Measurements from ENCODE around the gene CFAP126.

DNA sequence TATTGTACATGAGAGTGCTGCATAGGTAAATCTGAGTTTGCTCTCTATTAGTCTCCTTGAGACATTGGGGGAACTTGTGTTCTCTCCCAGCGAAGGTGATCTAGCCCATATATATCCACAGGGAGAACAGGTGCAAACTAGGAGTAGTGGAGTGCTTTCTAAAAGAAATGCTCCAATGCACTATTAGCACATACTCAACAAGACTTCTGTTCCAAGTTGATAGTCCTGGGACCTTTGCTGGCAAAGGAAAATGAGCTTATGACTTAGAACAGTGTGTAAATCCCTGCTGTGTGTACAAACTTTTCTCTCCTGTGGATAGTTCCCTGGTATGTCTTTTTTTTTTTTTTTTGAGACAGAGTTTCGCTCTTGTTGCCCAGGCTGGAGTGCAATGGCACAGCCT, 25.5 kb downstream of the CFAP126 start:
- TF ChIP-seq EP300 (IDR thresholded peaks at IDR 0.05) (no peak), POLR2A (IDR thresholded peaks at IDR 0.05) (no peak)
- TF ChIP-seq, protein P1, sequence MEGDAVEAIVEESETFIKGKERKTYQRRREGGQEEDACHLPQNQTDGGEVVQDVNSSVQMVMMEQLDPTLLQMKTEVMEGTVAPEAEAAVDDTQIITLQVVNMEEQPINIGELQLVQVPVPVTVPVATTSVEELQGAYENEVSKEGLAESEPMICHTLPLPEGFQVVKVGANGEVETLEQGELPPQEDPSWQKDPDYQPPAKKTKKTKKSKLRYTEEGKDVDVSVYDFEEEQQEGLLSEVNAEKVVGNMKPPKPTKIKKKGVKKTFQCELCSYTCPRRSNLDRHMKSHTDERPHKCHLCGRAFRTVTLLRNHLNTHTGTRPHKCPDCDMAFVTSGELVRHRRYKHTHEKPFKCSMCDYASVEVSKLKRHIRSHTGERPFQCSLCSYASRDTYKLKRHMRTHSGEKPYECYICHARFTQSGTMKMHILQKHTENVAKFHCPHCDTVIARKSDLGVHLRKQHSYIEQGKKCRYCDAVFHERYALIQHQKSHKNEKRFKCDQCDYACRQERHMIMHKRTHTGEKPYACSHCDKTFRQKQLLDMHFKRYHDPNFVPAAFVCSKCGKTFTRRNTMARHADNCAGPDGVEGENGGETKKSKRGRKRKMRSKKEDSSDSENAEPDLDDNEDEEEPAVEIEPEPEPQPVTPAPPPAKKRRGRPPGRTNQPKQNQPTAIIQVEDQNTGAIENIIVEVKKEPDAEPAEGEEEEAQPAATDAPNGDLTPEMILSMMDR (IDR thresholded peaks at IDR 0.05), result no peak

All from tibial nerve (tissue), 4 donors.